Endothelial cell of hepatic sinusoid (primary cell): Measurements from ENCODE around the gene GRAMD1B.

ENCODE experiments used
- in situ Hi-C: cut with HindIII; loops from 2 replicates; pipeline ENCODE4 v1.10.0; 2017; ENCODE audit warnings: low sequenced_read_pairs

The GRAMD1B gene

DNA sequence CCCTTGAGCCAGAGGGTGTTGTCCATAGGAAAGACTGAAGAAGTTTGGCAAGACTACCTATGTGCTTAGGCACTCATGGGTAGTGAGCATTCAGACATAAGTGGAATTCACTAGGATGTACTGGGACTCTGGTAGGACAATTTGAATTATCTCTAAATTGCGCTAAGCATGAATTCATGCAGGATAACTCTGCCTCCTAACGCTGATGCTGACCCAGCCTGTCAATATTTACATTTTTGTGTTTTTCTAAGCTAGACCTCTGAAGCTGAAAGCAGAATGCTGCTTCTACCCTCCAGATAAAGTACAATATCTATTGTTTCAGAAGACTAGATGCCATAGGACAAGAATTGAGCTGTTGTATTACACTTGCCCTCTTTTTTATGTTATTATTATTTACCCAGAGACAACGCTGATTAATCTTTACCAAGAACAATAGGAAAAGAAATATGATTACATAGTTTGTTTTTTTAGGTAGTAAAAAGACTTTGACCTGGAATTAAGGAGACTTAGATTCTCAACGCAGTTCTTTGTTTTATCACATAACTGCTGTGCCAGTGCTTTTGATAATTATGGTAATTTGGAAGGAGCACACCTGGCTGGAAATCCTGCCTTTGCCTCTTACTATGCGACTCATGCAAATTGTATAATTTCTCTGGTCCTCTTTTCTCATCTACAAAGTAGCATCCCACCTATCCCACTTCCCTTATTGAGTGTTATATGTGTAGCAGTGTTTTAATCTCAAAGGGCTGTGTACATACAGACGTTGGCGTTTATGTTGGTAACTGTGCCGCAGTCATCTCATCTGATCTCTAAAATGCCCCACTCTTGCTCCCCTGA is 21.2 kb upstream of the GRAMD1B start:
- in situ Hi-C loops, result loop anchor here (5.0 to 10.0 kb wide), 2 partner anchors 68 to 166 kb away; no protein-coding TSS in a partner anchor

DNA sequence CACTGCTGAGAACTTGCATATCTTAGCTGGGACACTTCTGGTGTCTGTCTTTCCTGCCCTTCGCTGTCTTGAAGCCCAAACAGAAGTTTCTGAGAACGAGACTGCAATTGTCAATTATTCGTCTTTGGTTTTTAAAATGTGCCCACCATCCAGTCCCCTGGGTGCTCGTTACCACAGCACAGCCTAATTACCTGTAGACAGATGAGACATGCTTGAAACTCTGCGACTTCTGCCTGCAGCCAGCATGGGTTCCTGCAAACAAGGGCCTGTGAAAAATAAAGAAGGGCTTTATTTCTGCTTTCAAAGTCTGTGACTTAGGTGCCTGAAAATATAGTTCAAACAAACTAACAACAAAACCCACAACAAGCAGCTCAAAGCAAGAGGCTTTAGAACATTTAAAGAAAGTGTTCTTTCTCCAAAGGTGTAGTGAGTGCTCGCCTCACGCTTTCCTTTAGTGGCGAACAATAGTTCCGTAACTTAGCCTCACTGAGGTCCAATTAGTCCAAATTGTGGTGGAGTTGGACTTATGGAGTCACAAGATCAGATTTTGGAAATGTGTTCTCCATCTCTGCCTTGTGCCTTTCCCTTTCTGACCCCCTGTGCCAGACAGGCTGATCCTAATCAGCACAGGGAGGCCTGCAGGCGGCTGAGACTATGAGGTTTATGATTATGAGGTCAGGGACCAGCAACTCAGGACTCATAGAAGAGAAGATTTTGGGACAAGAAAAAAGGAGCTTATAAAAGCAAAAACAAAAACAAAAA is 20.4 kb upstream of the GRAMD1B start:
- in situ Hi-C loops, result loop anchor here (5.0 to 10.0 kb wide), 2 partner anchors 68 to 165 kb away; no protein-coding TSS in a partner anchor

DNA sequence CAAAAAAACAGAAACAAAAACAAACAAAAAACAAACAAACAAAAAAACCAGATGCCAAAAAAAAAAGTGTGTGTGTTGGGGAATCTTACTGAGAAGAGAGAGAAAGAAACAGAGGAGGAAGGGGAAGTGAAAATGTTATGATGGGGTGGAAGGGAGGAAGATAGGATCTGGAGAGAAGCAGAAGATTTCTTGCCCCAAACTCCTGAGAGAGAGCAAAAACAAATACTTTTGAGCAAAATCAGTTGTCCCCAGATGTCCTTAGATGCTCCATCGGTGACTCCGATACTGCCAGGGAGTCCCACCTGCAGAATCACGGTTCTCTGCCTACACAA is 19.9 kb upstream of the GRAMD1B start:
- in situ Hi-C loops, result no loop called here

DNA sequence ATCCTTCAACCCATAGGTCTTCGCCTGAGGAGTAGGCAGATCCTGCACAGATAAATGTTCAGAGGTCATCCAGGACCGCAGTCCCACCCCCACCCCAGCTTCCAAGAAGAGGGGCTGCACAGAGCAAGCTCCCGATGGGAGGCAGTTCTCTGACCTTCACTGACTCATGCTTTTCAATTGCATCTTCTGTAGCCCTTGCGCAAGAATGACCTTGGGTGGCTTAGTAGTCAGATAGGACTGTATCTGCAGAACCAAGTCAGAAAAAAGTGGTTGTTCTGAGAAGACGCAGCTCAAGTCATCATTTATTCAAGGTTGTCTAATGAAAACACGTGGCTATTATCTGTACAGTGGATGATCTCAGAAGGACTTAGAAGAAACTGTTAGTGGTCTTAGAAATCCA is 16.4 kb upstream of the GRAMD1B start:
- in situ Hi-C loops, result no loop called here

DNA sequence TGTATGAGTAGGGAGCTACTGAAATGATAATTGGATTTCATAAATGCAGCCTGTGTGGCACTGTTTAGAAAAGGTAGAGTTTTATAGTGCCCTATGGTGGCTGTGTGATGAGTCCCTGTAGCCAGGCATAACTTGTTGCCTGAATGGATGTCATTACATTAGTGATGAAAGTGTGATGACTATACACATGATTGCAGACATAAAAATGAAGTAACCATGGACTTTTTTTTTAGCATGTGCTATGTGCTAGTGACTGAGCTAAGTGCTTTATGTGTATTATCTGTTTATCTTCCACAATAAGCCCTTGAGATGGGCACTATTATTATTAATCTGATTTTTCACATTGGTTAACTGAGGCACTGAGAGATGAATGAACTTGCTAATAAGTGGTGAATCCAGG is 13.5 kb upstream of the GRAMD1B start:
- in situ Hi-C loops, result no loop called here

DNA sequence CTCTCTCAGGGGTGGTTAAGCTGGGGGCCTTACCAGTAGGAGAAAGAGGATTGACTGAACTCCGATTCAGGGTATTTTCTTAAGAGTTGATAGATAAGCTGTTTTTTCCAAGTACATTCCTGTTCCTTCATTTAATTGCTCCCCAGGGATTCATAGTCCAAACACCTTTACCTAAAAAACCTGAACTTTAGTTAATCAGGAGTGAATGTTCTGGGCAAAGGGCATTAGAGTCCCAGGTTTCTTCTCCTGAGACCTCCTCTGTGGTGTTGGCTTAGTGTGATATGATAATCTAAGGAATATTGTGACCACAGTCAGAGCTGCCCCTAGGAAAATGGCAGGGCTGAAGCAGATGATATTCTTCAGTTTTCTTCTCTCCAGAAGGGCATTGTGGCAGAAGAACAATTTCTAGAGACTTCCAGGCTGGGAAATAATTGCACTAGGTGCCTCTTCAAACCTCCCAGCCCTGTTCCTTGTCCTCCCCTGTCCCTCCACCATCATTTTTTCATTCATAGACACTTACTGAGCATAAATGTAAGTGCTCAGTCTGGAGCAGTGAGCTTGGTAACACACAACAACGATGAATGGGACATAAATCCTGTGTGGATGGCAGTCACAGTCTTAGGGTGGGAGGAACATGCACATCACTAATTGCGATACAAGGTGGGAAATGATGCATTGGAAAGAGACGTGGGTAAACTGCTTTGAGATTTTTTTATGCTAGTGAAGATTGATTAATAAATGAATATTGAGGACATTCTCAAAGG is 11.5 kb upstream of the GRAMD1B start:
- in situ Hi-C loops, result no loop called here

DNA sequence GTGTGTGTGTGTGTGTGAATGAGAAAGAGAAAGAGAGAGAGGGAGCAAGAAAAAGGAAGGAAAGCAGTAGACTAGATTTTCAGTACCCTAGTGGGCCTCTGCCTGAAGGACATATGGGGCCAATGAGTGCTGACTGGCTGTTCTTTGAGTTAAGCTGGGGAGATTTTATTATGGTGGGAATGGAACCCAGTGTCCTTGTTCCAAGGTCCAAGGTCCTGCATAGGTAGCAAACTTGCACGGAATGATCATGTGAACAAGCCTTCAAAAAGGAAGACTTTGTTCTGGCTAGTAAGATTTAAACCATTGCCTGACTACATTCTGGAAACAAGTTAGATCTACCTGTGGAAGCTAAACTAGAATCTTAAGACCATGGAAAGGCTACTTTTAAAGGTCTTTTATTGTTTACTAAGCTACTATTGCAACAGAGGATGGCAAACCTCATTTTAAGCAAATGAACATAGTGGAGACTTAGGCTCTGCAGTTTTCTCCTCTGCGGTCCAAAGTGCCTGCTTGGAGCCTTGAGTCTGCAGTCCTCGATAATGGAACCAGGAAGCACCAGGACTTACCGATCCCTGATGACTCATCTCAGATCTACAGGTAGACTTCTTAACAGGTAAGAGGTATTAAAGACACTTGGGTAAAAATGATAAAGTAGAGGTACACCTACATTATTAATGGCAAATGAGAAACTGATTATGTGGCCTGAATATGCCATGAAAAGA is 10.2 kb upstream of the GRAMD1B start:
- in situ Hi-C loops, result no loop called here

DNA sequence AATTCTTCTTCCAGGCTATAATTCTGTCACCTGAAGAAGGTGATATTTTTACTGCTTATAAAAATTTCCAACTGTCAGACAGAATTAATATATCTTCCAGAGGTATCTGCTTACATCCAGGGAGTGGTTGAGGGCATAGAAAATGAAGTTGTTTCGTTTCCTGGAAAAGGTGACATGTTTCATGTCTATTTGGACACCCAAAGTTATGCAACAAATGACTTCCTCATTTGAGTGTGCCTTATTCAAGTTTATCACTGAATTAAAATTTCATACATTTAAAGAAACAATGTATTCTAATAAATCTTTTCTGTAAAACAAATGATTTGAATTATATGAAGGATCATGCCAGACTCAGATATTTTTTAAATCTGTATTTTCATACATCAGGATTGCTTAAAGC is 8.5 kb upstream of the GRAMD1B start:
- in situ Hi-C loops, result no loop called here

DNA sequence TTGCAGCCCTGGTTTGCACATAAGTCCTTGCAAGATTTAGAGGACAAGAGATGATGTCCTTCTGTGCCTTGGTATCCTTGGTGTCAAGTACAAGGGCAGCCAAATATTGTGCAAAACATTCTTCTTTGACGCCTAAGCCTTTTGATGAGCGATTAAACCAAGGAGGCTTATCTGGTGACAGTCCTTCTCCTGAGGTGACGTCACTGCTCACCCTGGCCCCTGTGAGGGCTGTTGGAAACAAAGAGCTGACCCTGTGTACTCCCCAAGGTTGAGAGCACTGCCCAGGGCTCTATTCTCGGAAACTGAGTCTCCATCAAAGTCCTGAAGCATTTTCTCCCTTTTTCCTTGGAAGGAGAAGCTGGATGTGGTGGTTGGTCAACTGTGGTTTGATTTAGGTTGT is 4.7 kb upstream of the GRAMD1B start:
- in situ Hi-C loops, result no loop called here

DNA sequence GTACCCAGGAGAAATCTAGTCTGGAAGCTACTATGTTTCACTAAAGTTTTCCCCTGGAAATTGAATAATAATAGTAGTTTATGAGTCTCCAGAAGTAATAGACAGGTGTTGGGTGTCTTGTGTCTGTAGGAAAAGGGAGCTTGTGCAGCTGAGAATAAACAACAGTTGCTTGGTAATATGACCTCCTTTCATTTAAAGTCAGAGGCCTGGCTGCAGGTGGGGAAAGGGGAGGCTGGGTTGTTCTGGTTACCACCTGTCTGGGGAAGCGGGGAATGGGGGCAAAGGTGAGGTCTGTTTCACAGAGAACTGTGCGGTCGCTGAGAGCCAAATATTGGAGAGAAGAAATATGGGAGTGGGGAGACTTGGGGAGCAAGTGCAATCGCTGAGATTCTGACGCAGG is 3.3 kb upstream of the GRAMD1B start:
- in situ Hi-C loops, result no loop called here

DNA sequence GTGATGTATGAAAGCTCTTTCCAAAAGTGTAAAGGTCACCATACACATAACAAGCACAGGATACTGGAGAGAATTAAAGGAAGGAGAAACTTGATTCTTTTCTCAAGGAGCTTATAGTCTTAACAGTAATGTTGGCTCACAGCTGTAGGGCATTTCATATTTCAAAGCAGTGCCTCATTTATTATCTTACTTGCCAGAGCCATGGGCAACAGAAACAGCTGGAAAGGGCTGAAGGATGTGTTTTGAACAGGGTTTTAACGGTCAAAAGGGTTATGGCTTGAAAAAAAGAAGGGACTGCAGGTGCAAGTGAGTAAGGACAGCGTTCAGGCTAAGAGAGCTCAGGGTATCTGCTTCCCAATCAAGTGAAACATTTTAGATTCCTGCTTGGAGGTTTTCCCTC is 2.7 kb upstream of the GRAMD1B start:
- in situ Hi-C loops, result no loop called here

DNA sequence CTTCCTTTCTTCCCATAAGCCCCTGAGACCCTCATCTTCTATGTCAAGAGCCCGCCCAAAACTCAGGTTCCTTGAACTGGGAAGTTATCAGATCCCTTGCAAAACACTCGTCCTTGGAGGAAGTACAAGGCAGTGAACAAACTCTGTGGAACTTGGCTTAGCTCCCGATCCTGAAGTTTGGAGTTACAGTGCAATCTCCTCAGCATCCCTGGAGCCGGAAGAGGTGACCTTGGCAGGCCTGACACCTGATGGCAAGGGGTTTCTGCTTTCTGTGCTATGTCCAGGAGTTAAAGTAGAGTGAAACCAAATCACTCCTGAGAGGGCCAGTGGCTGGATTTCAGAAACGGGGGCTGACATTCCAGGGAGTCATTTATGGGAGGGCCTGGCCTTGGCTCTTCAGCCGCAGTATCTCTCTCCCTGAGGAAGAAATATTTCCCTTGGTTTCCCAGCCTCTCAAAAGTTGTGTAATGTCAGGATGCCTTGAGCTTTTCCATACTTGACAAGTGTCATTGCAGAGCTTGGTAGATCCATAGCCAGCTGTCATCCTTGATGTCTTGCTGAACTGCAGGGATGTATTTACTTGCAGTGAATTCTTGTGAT is 1.9 kb upstream of the GRAMD1B start:
- in situ Hi-C loops, result no loop called here

DNA sequence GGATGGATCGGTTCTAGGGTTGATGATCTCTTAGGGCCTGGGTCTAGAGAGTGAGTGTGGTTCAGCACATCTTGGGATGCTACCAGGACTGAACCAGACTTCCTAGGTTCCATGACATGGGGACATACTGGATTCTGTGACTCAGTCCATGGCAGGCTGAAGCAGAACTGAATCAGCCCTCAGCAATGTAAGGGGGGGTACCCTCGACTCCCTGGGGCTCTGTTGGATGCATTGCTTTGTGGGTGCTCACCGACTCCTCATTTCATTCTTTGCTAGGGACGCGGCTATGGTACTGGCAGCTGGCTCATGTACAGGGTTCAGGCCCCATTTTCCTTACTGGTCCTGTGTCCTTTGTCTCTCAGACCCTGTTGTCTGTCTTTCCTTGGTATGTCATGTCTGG is 733 bp upstream of the GRAMD1B start:
- in situ Hi-C loops, result no loop called here

DNA sequence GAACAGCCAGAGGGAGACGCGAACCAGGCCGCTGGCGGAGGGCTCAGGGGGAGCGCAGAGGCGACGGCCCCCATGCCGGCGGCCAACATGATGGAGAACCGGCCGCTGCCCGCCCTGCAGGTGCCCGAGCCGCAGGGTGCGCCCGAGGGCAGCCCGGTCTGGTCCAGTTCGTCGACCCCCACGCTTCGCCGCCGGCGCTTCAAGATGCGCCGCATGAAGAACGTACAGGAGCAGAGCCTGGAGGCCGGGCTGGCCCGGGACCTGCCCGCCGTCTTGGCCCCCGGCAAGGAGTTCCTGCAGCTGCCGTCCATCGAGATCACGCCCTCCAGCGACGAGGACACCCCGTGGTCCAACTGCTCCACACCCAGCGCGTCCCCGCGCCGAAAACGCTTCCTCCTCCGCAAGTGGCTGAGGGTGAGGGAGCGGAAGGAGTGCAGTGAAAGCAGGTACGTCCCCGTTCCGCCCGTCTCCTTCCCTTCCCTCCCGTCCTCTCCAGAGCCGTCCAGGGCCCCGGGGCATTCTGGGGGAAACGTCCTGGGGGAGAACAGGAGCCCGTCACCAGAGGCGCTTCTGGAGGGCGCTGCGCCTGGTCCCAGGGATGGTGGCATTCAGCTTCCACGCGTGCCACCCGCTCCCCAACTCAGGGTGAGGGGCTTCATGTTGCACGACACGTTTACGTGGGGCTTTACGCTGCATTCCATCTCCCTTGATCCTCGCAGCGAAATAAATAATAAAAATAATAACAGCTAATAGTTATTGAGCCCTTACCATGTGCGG is 840 bp downstream of the GRAMD1B start:
- in situ Hi-C loops, result no loop called here

DNA sequence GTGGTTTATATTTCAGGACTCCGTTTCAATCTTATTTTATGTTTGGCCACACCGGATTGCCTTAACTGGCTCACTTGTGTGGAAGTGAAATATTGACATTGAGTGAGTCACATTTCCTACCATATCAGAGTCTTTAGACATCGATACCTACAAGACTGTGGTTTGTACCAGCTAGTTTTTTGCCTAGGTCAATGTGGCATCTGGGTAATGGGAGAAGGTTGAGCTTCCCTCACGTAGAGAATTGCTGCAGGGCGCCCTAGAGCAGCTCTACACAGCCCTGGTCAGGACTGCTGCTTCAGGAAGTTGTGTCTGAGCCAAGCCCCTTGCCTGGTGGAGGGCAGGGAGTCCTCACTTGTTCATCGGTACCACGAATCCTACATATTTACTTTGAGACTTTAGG is 1.6 kb downstream of the GRAMD1B start:
- in situ Hi-C loops, result no loop called here

DNA sequence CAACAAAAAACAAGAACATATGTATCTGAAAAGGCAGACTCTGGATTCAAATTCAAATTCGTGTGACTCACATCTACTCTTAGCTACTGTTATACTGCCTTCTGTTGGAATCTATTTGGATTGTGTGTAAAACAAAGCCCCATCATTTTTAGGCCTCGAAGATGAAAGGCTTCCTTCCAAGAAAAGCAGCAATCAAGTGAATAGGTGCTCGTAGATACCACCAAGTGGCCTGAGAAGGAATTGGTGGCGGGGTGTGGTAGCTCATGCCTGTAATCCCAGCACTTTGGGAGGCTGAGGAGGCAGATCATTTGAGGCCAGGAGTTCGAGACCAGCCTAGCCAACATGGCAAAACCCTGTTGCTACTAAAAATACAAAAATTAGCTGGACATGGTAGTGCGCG is 4.2 kb downstream of the GRAMD1B start:
- in situ Hi-C loops, result no loop called here

DNA sequence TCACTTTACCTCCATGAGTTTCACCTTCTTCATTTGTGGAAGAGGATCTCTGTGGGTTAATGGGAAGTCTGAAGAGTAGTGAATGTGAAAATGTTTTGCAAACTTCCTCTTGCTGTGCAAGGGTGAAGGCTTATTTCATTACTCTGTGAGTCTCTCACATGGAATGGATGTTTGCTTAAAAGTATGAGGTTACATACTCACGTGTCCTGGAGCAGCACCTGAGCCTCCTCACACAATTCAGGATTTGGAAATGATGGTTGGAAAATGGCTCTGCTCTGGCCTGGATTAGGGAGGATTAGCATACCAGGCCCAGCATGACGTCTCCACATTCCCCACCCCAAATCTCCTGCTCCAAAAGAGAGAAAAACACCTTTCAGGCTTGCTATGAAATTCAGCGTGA is 4.8 kb downstream of the GRAMD1B start:
- in situ Hi-C loops, result no loop called here

DNA sequence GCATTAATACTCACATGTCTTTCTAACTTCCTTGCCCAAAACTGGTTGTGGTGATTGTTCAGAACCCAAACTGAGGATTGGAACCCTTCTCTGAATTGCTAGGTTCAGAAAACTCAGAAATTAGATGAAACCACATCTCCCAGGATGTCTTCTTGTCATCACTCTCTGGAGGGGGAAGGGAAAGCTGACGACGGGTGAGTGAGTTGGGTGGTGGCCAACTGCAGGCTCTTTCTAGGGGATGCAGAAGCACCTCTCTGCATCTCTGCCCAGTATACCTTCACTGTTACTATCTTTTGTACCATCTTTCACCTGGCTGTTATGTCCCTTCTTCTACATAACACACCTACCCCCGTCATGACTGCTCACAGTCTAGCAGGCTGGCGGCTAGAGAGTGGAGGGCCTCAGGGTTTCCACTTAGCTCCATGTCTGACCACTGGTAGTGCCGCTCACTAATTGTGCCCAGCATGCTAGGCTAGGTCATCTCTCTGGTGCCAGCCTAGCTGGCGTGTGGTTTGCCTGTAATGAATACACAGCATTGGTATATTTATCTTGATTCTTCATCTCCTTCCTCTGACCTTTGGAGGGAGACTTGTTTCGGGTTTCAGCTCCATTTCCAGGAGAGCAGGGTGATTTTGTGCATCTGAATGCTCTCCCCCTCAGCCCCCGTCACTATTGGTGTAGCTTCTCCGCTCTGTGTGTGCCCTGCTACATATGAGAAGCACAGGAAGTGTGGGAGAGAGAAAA is 7.3 kb downstream of the GRAMD1B start:
- in situ Hi-C loops, result no loop called here

DNA sequence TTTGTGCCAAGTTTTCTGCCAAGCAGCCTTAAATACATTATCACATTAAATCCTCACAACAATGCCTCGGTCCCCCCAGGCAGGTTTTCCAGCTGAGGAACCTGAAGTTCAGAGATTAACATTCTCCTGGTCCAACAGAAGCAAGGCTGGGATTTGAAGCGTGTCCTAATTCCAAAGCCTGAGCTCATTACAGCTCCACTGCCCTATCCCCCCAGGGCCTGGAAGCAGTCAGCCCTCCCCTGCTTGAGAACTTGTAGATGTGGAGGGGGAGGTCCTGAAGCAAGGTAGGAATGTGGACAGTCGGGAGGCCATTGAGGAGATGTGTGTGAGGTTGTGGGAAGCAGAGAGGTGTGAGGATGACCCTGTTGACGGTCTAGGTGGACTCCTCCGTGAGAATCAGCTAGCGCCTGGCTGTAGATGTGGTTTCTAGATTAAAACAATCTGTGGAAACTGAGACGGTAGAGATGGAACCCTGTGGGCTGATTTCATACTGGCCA is 8.1 kb downstream of the GRAMD1B start:
- in situ Hi-C loops, result no loop called here
